HepG2 (cell line): Measurements from ENCODE around the gene AKR1C4. TPM values are rescaled to one million over a fixed set of nuclear protein-coding genes. Genes with fewer than 3 reads are reported as not detected.

Experiments used
- ATM ChIP-seq: fragments of 450-650 bp; IDR thresholded peaks from 2 replicates; pipeline ENCODE4 v1.7.1; 2017; ENCODE audit warnings: mild to moderate bottlenecking, borderline replicate concordance
- CBX1 ChIP-seq: IDR thresholded peaks from one replicate; pipeline ENCODE4 v1.6.1; 2016; ENCODE audit warnings: antibody characterized with exemption, low read depth
- CBX2 ChIP-seq, 2 experiments: fragments of 200-600 bp in 1 of 2; sonication (generic); formaldehyde crosslinking in 1 of 2; IDR thresholded peaks; 2 replicates each; pipeline versions ENCODE4 v1.7.0 to v1.8.1; 2018 to 2022; ENCODE audit warnings: low read depth in 2 of 2, low read length in 1 of 2, mild to moderate bottlenecking in 1 of 2, missing genetic modification reagents in 1 of 2
- FOSL1 ChIP-seq: sonication (generic); formaldehyde crosslinking; IDR thresholded peaks from 2 replicates; pipeline ENCODE4 v1.9.0; 2021; ENCODE audit warnings: missing genetic modification reagents, borderline replicate concordance
- FOXA3 ChIP-seq: IDR thresholded peaks from 2 replicates; pipeline ENCODE4 v1.6.1; 2016; ENCODE audit warnings: missing genetic modification reagents, missing compliant biosample characterization
- GTF3A ChIP-seq: sonication (generic); formaldehyde crosslinking; conservative IDR thresholded peaks from 2 replicates; pipeline ENCODE4 v1.4.0; 2020; ENCODE audit warnings: mild to moderate bottlenecking, missing genetic modification reagents
- KDM1A ChIP-seq: IDR thresholded peaks from 2 replicates; pipeline ENCODE4 v1.6.1; 2016; ENCODE audit warnings: missing compliant biosample characterization
- MAFK ChIP-seq, 2 experiments: IDR thresholded peaks in 1 of 2; conservative IDR thresholded peaks in 1 of 2; 2 replicates each; pipeline ENCODE4 v1.6.1; 2011; ENCODE audit warnings: improper control_type of control experiment in 2 of 2, low read length in 2 of 2
- MTF2 ChIP-seq: sonication (generic); formaldehyde crosslinking; IDR thresholded peaks from 2 replicates; pipeline ENCODE4 v1.5.0; 2020; ENCODE audit warnings: missing genetic modification reagents, borderline replicate concordance
- MXD4 ChIP-seq: IDR thresholded peaks from 2 replicates; pipeline ENCODE4 v1.6.1; 2016; ENCODE audit warnings: mild to moderate bottlenecking, missing biosample characterization, missing genetic modification reagents
- MZF1 ChIP-seq: sonication (generic); formaldehyde crosslinking; IDR thresholded peaks from 2 replicates; pipeline ENCODE4 v1.8.1; 2023; ENCODE audit warnings: mild to moderate bottlenecking, missing genetic modification reagents, borderline replicate concordance
- POLR2AphosphoS2 ChIP-seq: IDR thresholded peaks from 2 replicates; pipeline ENCODE4 v1.6.1; 2011; ENCODE audit warnings: low read depth, low read length, improper control_type of control experiment
- SP4 ChIP-seq: sonication (generic); formaldehyde crosslinking; IDR thresholded peaks from 2 replicates; pipeline ENCODE4 v1.8.1; 2023; ENCODE audit warnings: mild to moderate bottlenecking, missing genetic modification reagents
- TCF7L2 ChIP-seq: IDR thresholded peaks from 2 replicates; pipeline ENCODE4 v1.6.1; 2011; ENCODE audit warnings: mild to moderate bottlenecking, low read depth, low read length, moderate library complexity
- THAP11 ChIP-seq: IDR thresholded peaks from 2 replicates; pipeline ENCODE4 v1.6.1; 2016; ENCODE audit warnings: missing biosample characterization, missing genetic modification reagents
- ZBTB42 ChIP-seq: sonication (generic); formaldehyde crosslinking; IDR thresholded peaks from 2 replicates; pipeline ENCODE4 v1.5.0; 2020; ENCODE audit warnings: mild to moderate bottlenecking, missing genetic modification reagents
- ZFP36L1 ChIP-seq: sonication (generic); formaldehyde crosslinking; IDR thresholded peaks from 2 replicates; pipeline ENCODE4 v1.8.0; 2022; ENCODE audit warnings: mild to moderate bottlenecking, missing genetic modification reagents, moderate library complexity
- ZNF101 ChIP-seq: sonication (generic); formaldehyde crosslinking; IDR thresholded peaks from 2 replicates; pipeline ENCODE4 v1.4.0; 2020; ENCODE audit warnings: mild to moderate bottlenecking, low read depth, missing genetic modification reagents, borderline replicate concordance
- ZNF251 ChIP-seq: sonication (generic); formaldehyde crosslinking; IDR thresholded peaks from 2 replicates; pipeline ENCODE4 v1.9.0; 2021; ENCODE audit warnings: mild to moderate bottlenecking, missing genetic modification reagents
- ZNF430 ChIP-seq: sonication (generic); formaldehyde crosslinking; IDR thresholded peaks from 2 replicates; pipeline ENCODE4 v1.9.0; 2021; ENCODE audit warnings: mild to moderate bottlenecking, missing genetic modification reagents
- ZNF501 ChIP-seq: sonication (generic); formaldehyde crosslinking; IDR thresholded peaks from 2 replicates; pipeline ENCODE4 v1.5.1; 2020; ENCODE audit warnings: mild to moderate bottlenecking, moderate library complexity, missing genetic modification reagents
- ZNF615 ChIP-seq: sonication (generic); formaldehyde crosslinking; IDR thresholded peaks from 2 replicates; pipeline ENCODE4 v1.5.0; 2020; ENCODE audit warnings: mild to moderate bottlenecking, missing genetic modification reagents, borderline replicate concordance
- ZNF737 ChIP-seq: sonication (generic); formaldehyde crosslinking; IDR thresholded peaks from 2 replicates; pipeline ENCODE4 v1.5.0; 2020; ENCODE audit warnings: missing genetic modification reagents, mild to moderate bottlenecking, borderline replicate concordance
- polyA plus RNA-seq, 8 experiments: library from polyadenylated mRNA; depleted of rRNA in 3 of 8; stranded (reverse) in 7 of 8; unstranded in 1 of 8; fragments of >200 nt; fragmentation: Illumina TruSeq in 4 of 8; extraction: Trizol in 4 of 8; gene quantifications; 2 replicates each; pipeline versions ENCODE4 v1.2.1 to v1.2.3, GENCODE V29; 2011 to 2016; ENCODE audit warnings: low read depth in 4 of 8, missing spikeins in 1 of 8, mixed read lengths in 1 of 8; ENCODE audit not compliant: insufficient read depth in 1 of 8
- total RNA-seq, 5 experiments: library from RNA; depleted of rRNA; stranded (reverse); fragments of >200 nt; fragmentation: Illumina TruSeq; extraction: Trizol; gene quantifications; 2 replicates each; pipeline ENCODE4 v1.2.3, GENCODE V29; 2016; ENCODE audit warnings: low read depth in 1 of 5
- TF ChIP-seq, protein P1 (sequence below): IDR thresholded peaks from 2 replicates; pipeline ENCODE4 v1.6.1; 2016; ENCODE audit warnings: mild to moderate bottlenecking
- TF ChIP-seq, protein P2 (sequence below): IDR thresholded peaks from 2 replicates; pipeline ENCODE4 v1.6.1; 2016; ENCODE audit warnings: low read depth, borderline replicate concordance
- TF ChIP-seq, protein P3 (sequence below): sonication (generic); formaldehyde crosslinking; IDR thresholded peaks from 2 replicates; pipeline ENCODE4 v1.8.1; 2023; ENCODE audit warnings: mild to moderate bottlenecking, missing genetic modification reagents
- TF ChIP-seq, protein P4 (sequence below): sonication (generic); formaldehyde crosslinking; IDR thresholded peaks from 2 replicates; pipeline ENCODE4 v1.5.0; 2020; ENCODE audit warnings: mild to moderate bottlenecking, low read depth, missing genetic modification reagents, borderline replicate concordance

The AKR1C4 gene
- total and polyA plus RNA-seq, 2 of the 13 experiments (the other 11 are each of a cell fraction or from before 2014, with no cell fraction given), result 0.18 to 1.3 TPM

DNA sequence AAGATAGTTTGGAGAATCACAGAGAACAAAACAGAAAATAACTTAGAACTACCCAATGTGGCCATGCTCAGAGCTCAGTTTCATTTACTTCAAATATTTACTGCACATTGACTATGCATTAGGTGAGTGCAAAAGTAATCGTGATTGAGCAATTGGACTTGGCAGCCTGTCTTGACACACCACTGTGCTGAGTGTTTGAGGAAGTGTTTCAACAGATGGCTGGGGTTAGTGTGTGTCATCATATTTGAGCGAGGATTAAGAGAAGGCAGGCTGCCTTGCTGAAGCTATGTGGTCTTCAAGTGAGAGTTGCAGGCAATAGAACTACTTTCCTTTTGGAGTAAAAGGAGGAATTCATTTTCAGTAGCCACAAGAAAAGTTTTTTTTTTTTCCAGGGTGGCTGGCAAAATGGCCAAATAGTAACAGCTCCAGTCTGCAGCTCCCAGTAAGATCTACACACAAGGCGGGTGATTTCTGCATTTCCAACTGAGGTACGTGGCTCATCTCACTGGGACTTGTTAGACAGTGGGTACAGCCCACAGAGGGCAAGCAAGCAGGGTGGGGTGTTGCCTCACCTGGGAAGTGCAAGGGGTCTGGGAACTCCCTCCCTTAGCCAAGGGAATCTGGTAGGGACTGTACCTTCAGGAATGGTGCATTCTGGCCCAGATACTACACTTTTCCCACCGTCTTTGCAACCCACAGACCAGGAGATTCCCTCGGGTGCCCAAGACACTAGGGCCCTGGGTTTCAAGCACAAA is 37.6 kb downstream of the AKR1C4 start (continued):
- TF ChIP-seq KDM1A (CRISPR knock-in tag), result peak; percentile 38; the same call in 1 of the 2 replicates
- TF ChIP-seq TCF7L2, result no peak
- no peak for TF ChIP-seq MZF1 (CRISPR knock-in tag)
- no peak for TF ChIP-seq CBX1
- no peak for TF ChIP-seq CBX2 (IDR thresholded peaks at IDR 0.05; ENCODE audit: low read depth, low read length)
- TF ChIP-seq CBX2 (CRISPR knock-in tag; IDR thresholded peaks at IDR 0.05; ENCODE audit: low read depth), result no peak
- peak; percentile 40 to 62; a peak in 3 of 4 replicates for TF ChIP-seq MAFK (conservative IDR thresholded peaks at IDR 0.05 in 1 of 2, IDR thresholded peaks at IDR 0.05 in 1 of 2; ENCODE audit: low read length in 2 of 2)
- no peak for TF ChIP-seq ZFP36L1 (CRISPR knock-in tag)
- no peak; the same call in 1 of the 2 replicates for TF ChIP-seq ZNF101 (CRISPR knock-in tag)
- no peak for TF ChIP-seq ZNF251 (CRISPR knock-in tag)
- TF ChIP-seq MTF2 (CRISPR knock-in tag), result no peak
- no peak for TF ChIP-seq ZNF737 (CRISPR knock-in tag)
- TF ChIP-seq MXD4, result no peak
- no peak for TF ChIP-seq ATM
- TF ChIP-seq GTF3A (CRISPR knock-in tag), result no peak
- TF ChIP-seq POLR2AphosphoS2, result no peak
- peak; percentile 73 for TF ChIP-seq ZNF430
- TF ChIP-seq, protein P1, sequence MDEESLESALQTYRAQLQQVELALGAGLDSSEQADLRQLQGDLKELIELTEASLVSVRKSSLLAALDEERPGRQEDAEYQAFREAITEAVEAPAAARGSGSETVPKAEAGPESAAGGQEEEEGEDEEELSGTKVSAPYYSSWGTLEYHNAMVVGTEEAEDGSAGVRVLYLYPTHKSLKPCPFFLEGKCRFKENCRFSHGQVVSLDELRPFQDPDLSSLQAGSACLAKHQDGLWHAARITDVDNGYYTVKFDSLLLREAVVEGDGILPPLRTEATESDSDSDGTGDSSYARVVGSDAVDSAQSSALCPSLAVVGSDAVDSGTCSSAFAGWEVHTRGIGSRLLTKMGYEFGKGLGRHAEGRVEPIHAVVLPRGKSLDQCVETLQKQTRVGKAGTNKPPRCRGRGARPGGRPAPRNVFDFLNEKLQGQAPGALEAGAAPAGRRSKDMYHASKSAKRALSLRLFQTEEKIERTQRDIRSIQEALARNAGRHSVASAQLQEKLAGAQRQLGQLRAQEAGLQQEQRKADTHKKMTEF (CRISPR knock-in tag), result peak; percentile 64; the same call in 1 of the 2 replicates
- no peak for TF ChIP-seq ZBTB42 (CRISPR knock-in tag)
- TF ChIP-seq ZNF501 (CRISPR knock-in tag), result no peak
- TF ChIP-seq, protein P2, sequence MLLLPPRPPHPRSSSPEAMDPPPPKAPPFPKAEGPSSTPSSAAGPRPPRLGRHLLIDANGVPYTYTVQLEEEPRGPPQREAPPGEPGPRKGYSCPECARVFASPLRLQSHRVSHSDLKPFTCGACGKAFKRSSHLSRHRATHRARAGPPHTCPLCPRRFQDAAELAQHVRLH (CRISPR knock-in tag), result no peak
- TF ChIP-seq FOXA3 (CRISPR knock-in tag), result peak; percentile 89
- no peak for TF ChIP-seq SP4 (CRISPR knock-in tag)
- TF ChIP-seq THAP11 (CRISPR knock-in tag), result 0 out of 2 replicates have a peak, but pooled peaks have one; percentile 66
- no peak for TF ChIP-seq ZNF615 (CRISPR knock-in tag)
- TF ChIP-seq, protein P3, sequence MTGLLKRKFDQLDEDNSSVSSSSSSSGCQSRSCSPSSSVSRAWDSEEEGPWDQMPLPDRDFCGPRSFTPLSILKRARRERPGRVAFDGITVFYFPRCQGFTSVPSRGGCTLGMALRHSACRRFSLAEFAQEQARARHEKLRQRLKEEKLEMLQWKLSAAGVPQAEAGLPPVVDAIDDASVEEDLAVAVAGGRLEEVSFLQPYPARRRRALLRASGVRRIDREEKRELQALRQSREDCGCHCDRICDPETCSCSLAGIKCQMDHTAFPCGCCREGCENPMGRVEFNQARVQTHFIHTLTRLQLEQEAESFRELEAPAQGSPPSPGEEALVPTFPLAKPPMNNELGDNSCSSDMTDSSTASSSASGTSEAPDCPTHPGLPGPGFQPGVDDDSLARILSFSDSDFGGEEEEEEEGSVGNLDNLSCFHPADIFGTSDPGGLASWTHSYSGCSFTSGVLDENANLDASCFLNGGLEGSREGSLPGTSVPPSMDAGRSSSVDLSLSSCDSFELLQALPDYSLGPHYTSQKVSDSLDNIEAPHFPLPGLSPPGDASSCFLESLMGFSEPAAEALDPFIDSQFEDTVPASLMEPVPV (CRISPR knock-in tag), result no peak
- TF ChIP-seq FOSL1 (CRISPR knock-in tag), result no peak
- TF ChIP-seq, protein P4, sequence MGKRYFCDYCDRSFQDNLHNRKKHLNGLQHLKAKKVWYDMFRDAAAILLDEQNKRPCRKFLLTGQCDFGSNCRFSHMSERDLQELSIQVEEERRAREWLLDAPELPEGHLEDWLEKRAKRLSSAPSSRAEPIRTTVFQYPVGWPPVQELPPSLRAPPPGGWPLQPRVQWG (CRISPR knock-in tag), result no peak
